ENCODE measurements around the gene FRAS1. TPM values are rescaled to one million over a fixed set of nuclear protein-coding genes. Genes with fewer than 3 reads are reported as not detected.

FRAS1 gene
- total RNA-seq, 1 donor from 2014 or later, result 163 TPM

GRCh38 chr4:78331186-78331585 is 274.1 kb downstream of the FRAS1 start:
- Mint-ChIP-seq H3K4me1 (ENCODE audit: low read depth) (peaks cover 12% of the 10 kb centered on the region), H3K27me3 (no peaks in the 10 kb centered on the region), H3K4me3 (ENCODE audit: low read depth) (no peak overlapping the region), H3K36me3 (ENCODE audit: insufficient read depth) (peaks cover 37% of the 10 kb centered on the region), H3K27ac (no peak overlapping the region), H3K9me3 (ENCODE audit: low read depth) (no peaks in the 10 kb centered on the region)
- DNase-seq (ENCODE audit: low spot score, unreplicated experiment), result no peak
- no peak for TF ChIP-seq CTCF (IDR thresholded peaks at IDR 0.05; ENCODE audit: unreplicated experiment)

GRCh38 chr4:78331965-78332364 is 274.8 kb downstream of the FRAS1 start:
- Mint-ChIP-seq H3K4me3 (ENCODE audit: low read depth) (no peak overlapping the region), H3K27ac (peak overlapping the region; percentile 81), H3K27me3 (no peaks in the 10 kb centered on the region), H3K4me1 (ENCODE audit: low read depth) (peaks cover 18% of the 10 kb centered on the region), H3K36me3 (ENCODE audit: insufficient read depth) (peaks cover 41% of the 10 kb centered on the region), H3K9me3 (ENCODE audit: low read depth) (no peaks in the 10 kb centered on the region)
- no peak for TF ChIP-seq CTCF (IDR thresholded peaks at IDR 0.05; ENCODE audit: unreplicated experiment)
- DNase-seq (ENCODE audit: low spot score, unreplicated experiment), result no peak

- H3K27ac Mint-ChIP-seq, result no peak overlapping the region
These were observed 275.9 kb downstream of the FRAS1 start for GRCh38 chr4:78332976-78333375.

GRCh38 chr4:78336093-78336943 is 279.2 kb downstream of the FRAS1 start:
- Mint-ChIP-seq H3K27ac (peak overlapping the region; percentile 57), H3K4me3 (ENCODE audit: low read depth) (no peak overlapping the region)
- no peak for DNase-seq (ENCODE audit: low spot score, unreplicated experiment)

More at GRCh38 chr4:78332976-78333375, 275.9 kb downstream of the FRAS1 start:
- H3K4me1 Mint-ChIP-seq (ENCODE audit: low read depth), result peaks cover 18% of the 10 kb centered on the region
- no peaks in the 10 kb centered on the region for H3K9me3 Mint-ChIP-seq (ENCODE audit: low read depth)
- peaks cover 45% of the 10 kb centered on the region for H3K36me3 Mint-ChIP-seq (ENCODE audit: insufficient read depth)
- no peak overlapping the region for H3K4me3 Mint-ChIP-seq (ENCODE audit: low read depth)
- H3K27me3 Mint-ChIP-seq, result no peaks in the 10 kb centered on the region
- no peak for DNase-seq (ENCODE audit: low spot score, unreplicated experiment)
- no peak for TF ChIP-seq CTCF (IDR thresholded peaks at IDR 0.05; ENCODE audit: unreplicated experiment)

More at GRCh38 chr4:78336093-78336943, 279.2 kb downstream of the FRAS1 start:
- no peak for TF ChIP-seq CTCF (IDR thresholded peaks at IDR 0.05; ENCODE audit: unreplicated experiment)
- no peaks in the 10 kb centered on the region for H3K9me3 Mint-ChIP-seq (ENCODE audit: low read depth)
- H3K36me3 Mint-ChIP-seq (ENCODE audit: insufficient read depth), result peaks cover 41% of the 10 kb centered on the region
- peaks cover 18% of the 10 kb centered on the region for H3K4me1 Mint-ChIP-seq (ENCODE audit: low read depth)
- no peaks in the 10 kb centered on the region for H3K27me3 Mint-ChIP-seq

All from progenitor cell of endocrine pancreas (in vitro differentiated cells).